ENCODE data around the gene VWA8. TPM values are rescaled to one million over a fixed set of nuclear protein-coding genes. Genes with fewer than 3 reads are reported as not detected.

The VWA8 gene
- total RNA-seq, 1 experiment from 2014 or later: 21.4 TPM

DNA sequence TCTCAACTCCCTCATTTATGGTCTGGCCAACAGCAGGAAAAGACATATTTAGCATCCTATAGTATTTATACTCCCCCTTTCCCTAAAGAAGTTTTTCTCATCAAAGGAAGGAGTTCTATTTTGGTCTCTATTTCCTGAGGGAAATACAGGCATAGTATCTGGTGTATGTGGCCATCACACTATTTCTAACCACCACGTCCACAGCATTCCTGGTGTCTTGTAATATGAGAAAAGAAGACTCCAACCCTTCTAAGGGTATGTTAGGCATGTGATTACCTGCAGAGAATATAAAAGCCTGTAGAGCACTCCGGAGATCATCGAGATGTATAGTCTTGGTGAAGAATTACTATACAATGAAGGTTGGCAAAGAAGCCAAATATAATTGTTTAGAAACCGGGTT is 137.4 kb downstream of the VWA8 start:
- no TSS peak for BruUV-seq (replicated peaks)
- intact Hi-C loops (cut with micrococcal nuclease): no loop called here
- no peak overlapping the region for H3K27ac Mint-ChIP-seq (ENCODE audit: low read depth, unreplicated experiment)
- CTCF ChIA-PET: no interaction called here
- H3K4me1 Mint-ChIP-seq (ENCODE audit: insufficient read depth, unreplicated experiment): peaks cover 22% of the 10 kb centered on the region
- H3K9me3 Mint-ChIP-seq (ENCODE audit: unreplicated experiment): no peaks in the 10 kb centered on the region
- POLR2A ChIA-PET: interaction anchor here (1.4 kb wide), 1 partner anchor 225 kb away, joined by 3 read pairs; the partner anchor contains the start of gene DGKH
- no peak overlapping the region for H3K4me3 Mint-ChIP-seq (ENCODE audit: unreplicated experiment)
- DNase-seq (ENCODE audit: unreplicated experiment): no peak
- H3K36me3 Mint-ChIP-seq (ENCODE audit: insufficient read depth, unreplicated experiment): peaks cover 5% of the 10 kb centered on the region
- TF ChIP-seq, protein P1, sequence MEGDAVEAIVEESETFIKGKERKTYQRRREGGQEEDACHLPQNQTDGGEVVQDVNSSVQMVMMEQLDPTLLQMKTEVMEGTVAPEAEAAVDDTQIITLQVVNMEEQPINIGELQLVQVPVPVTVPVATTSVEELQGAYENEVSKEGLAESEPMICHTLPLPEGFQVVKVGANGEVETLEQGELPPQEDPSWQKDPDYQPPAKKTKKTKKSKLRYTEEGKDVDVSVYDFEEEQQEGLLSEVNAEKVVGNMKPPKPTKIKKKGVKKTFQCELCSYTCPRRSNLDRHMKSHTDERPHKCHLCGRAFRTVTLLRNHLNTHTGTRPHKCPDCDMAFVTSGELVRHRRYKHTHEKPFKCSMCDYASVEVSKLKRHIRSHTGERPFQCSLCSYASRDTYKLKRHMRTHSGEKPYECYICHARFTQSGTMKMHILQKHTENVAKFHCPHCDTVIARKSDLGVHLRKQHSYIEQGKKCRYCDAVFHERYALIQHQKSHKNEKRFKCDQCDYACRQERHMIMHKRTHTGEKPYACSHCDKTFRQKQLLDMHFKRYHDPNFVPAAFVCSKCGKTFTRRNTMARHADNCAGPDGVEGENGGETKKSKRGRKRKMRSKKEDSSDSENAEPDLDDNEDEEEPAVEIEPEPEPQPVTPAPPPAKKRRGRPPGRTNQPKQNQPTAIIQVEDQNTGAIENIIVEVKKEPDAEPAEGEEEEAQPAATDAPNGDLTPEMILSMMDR (IDR thresholded peaks at IDR 0.05; ENCODE audit: unreplicated experiment): no peak
- H3K27me3 Mint-ChIP-seq (ENCODE audit: insufficient read depth, unreplicated experiment): no peaks in the 10 kb centered on the region

DNA sequence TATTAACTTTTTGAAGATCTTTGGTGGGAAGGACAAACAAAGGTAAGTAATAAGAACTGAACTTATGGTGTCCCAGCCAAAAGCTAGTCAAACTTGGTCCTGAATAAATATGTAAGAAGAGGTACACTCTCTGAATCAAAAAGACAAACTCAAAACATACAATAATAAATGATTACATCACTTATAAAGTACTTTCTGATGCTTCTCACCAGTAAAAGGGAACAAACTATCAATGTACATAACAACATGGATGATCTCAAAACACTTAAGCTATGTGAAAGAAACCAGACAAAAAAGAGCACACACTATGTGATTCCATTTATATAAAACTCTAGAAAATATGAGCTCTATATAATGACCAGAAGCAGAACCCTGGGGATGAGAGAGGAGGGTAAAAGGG is 138.3 kb downstream of the VWA8 start:
- Mint-ChIP-seq H3K36me3 (ENCODE audit: insufficient read depth, unreplicated experiment) (peaks cover 7% of the 10 kb centered on the region), H3K27ac (ENCODE audit: low read depth, unreplicated experiment) (no peak overlapping the region), H3K27me3 (ENCODE audit: insufficient read depth, unreplicated experiment) (no peaks in the 10 kb centered on the region), H3K4me1 (ENCODE audit: insufficient read depth, unreplicated experiment) (peaks cover 16% of the 10 kb centered on the region), H3K9me3 (ENCODE audit: unreplicated experiment) (no peaks in the 10 kb centered on the region), H3K4me3 (ENCODE audit: unreplicated experiment) (no peak overlapping the region)
- TF ChIP-seq, protein P1 (IDR thresholded peaks at IDR 0.05; ENCODE audit: unreplicated experiment): no peak
- ChIA-PET POLR2A (interaction anchor here (0.9 to 1.6 kb wide), 3 partner anchors 20 to 225 kb away, joined by 3 to 4 read pairs (median 3); partner anchors contain the start of gene DGKH), CTCF (interaction anchor here (0.9 kb wide), 1 partner anchor 288 kb away, joined by 3 read pairs; no protein-coding TSS in a partner anchor)
- no peak for DNase-seq (ENCODE audit: unreplicated experiment)
- intact Hi-C loops (cut with micrococcal nuclease): no loop called here
- BruUV-seq (replicated peaks): no TSS peak

DNA sequence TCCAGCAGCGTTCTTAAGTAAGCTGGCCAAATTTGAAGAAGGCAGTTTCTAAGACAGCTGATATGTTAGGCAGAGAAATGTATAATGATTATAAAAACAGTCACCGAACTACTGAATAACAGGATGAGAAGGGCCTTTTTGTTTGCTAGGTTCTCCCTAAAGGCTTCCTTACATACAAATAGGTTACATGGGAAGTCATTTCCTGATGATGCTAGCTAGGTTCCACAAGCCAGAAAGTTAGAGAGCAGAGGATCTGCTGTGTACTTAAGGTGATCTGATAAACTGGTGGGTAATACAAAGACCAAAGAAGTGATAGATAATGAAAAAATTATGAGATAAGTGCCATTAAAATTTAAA is 139.7 kb downstream of the VWA8 start:
- H3K4me1 Mint-ChIP-seq (ENCODE audit: insufficient read depth, unreplicated experiment): peaks cover 2% of the 10 kb centered on the region
- H3K27ac Mint-ChIP-seq (ENCODE audit: low read depth, unreplicated experiment): no peak overlapping the region
- H3K4me3 Mint-ChIP-seq (ENCODE audit: unreplicated experiment): no peak overlapping the region
- ChIA-PET CTCF (interaction anchor here (0.6 kb wide), 2 partner anchors 19 to 153 kb away, joined by 3 read pairs; no protein-coding TSS in a partner anchor), POLR2A (interaction anchor here (1.6 kb wide), 1 partner anchor 19 kb away, joined by 4 read pairs; no protein-coding TSS in a partner anchor)
- H3K9me3 Mint-ChIP-seq (ENCODE audit: unreplicated experiment): no peaks in the 10 kb centered on the region
- TF ChIP-seq, protein P1 (IDR thresholded peaks at IDR 0.05; ENCODE audit: unreplicated experiment): no peak
- peaks cover 7% of the 10 kb centered on the region for H3K36me3 Mint-ChIP-seq (ENCODE audit: insufficient read depth, unreplicated experiment)
- intact Hi-C loops (cut with micrococcal nuclease): no loop called here
- no peaks in the 10 kb centered on the region for H3K27me3 Mint-ChIP-seq (ENCODE audit: insufficient read depth, unreplicated experiment)
- DNase-seq (ENCODE audit: unreplicated experiment): no peak
- no TSS peak for BruUV-seq (replicated peaks)

DNA sequence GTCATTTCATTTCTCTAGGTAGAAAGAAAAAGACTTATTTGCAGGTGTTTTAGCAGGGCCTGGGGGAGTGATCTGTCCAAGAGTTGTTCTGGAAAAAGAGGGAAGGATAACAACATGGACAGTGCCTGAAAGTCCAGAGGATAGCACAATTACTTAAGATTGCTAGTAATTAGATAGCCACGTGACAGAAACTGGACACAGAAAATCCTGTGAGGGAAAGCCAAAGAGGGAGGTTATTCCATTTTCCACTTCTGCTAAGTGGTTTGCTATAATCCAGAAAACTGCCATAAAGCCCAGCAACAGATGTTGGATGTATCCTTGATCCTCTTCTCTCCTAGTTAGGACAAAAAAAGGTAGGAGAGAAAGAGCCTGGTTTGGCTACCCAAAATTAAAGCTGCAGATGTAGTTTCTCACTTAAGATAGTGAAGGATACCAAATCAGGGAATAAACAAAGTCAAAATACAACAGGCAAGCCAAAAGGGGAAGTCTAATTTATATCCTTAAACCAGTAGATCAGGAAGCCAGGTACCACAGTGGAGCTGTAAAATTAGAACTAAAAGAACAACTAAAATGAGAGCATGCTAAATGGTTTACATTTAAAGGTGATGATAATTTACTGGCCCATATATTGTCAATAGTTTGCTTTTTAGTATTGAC is 140.2 kb downstream of the VWA8 start:
- BruUV-seq (replicated peaks): no TSS peak

More for the DNA sequence above, 140.2 kb downstream of the VWA8 start:
- Mint-ChIP-seq H3K36me3 (ENCODE audit: insufficient read depth, unreplicated experiment) (peaks cover 7% of the 10 kb centered on the region), H3K27ac (ENCODE audit: low read depth, unreplicated experiment) (no peak overlapping the region), H3K4me3 (ENCODE audit: unreplicated experiment) (no peak overlapping the region), H3K4me1 (ENCODE audit: insufficient read depth, unreplicated experiment) (no peaks in the 10 kb centered on the region), H3K9me3 (ENCODE audit: unreplicated experiment) (no peaks in the 10 kb centered on the region), H3K27me3 (ENCODE audit: insufficient read depth, unreplicated experiment) (no peaks in the 10 kb centered on the region)
- CTCF ChIA-PET: interaction anchor here (0.6 kb wide), 1 partner anchor 152 kb away, joined by 3 read pairs; no protein-coding TSS in a partner anchor
- POLR2A ChIA-PET: no interaction called here
- TF ChIP-seq, protein P1 (IDR thresholded peaks at IDR 0.05; ENCODE audit: unreplicated experiment): no peak
- no peak for DNase-seq (ENCODE audit: unreplicated experiment)
- intact Hi-C loops (cut with micrococcal nuclease): no loop called here

Measured in MCF 10A (cell line).